Fibroblast of pulmonary artery (primary cell): Measurements from ENCODE around the gene DPP8.

Source experiments
- DNase-seq: peaks from one replicate; pipeline ENCODE4 v3.0.0-alpha.2; 2010; ENCODE audit warnings: low read depth
- H3K4me3 ChIP-seq: replicated peaks from 2 replicates; pipeline ENCODE4 v1.5.1; 2011; ENCODE audit warnings: low read depth, mild to moderate bottlenecking, control low read depth, low read length, moderate library complexity
- CTCF ChIP-seq: IDR thresholded peaks from 2 replicates; pipeline ENCODE4 v1.5.1; 2011; ENCODE audit warnings: mild to moderate bottlenecking, control low read depth, low read length, inconsistent platforms; ENCODE audit errors: missing control alignments

The DPP8 gene

GRCh38 chr15:65405791-65406423, 111.6 kb downstream of the DPP8 start:
- H3K4me3 ChIP-seq, result no peak overlapping the region
- no peak for DNase-seq
- no peak for TF ChIP-seq CTCF

- no peak for DNase-seq
- no peak for TF ChIP-seq CTCF
- no peak overlapping the region for H3K4me3 ChIP-seq
Observed at GRCh38 chr15:65404186-65404872, 113.2 kb downstream of the DPP8 start.

- no peak for TF ChIP-seq CTCF
- no peak for DNase-seq
- no peak overlapping the region for H3K4me3 ChIP-seq
Observed at GRCh38 chr15:65402961-65403360, 114.5 kb downstream of the DPP8 start.

GRCh38 chr15:65401611-65402240, 115.8 kb downstream of the DPP8 start:
- no peak overlapping the region for H3K4me3 ChIP-seq
- TF ChIP-seq CTCF, result no peak
- no peak for DNase-seq

GRCh38 chr15:65400760-65401610, 116.5 kb downstream of the DPP8 start:
- DNase-seq, result peak; percentile 72
- no peak overlapping the region for H3K4me3 ChIP-seq
- TF ChIP-seq CTCF, result peak; percentile 94

GRCh38 chr15:65399997-65400396, 117.5 kb downstream of the DPP8 start:
- DNase-seq, result no peak
- no peak for TF ChIP-seq CTCF
- H3K4me3 ChIP-seq, result no peak overlapping the region
